Common myeloid progenitor, CD34-positive (primary cell): ENCODE measurements around the gene STOX2.

ENCODE experiments used
- CTCF ChIA-PET: fragments of 350-600 bp; sonication (Branson Sonifier 250); formaldehyde crosslinking; loops from one replicate; lab custom pipeline; 2021; ENCODE audit warnings: antibody characterized with exemption; lab: Charles Lee
- POLR2A ChIA-PET: fragments of 350-600 bp; sonication (Branson Sonifier 250); formaldehyde crosslinking; loops from one replicate; lab custom pipeline; 2021; ENCODE audit warnings: antibody characterized with exemption; lab: Charles Lee
- DNase-seq, 3 donors: peaks; one replicate each; pipeline versions ENCODE4 v3.0.0 to v3.0.0-alpha.2; 2013
- H3K27ac ChIP-seq, 2 experiments: 1 replicate in 1 of 2; 2 replicates in 1 of 2; pipeline ENCODE4 v1.7.0; 2013; ENCODE audit warnings: inconsistent platforms in 2 of 2, low read length in 2 of 2, mild to moderate bottlenecking in 2 of 2, low read depth in 1 of 2, moderate library complexity in 1 of 2; ENCODE audit not compliant: severe bottlenecking in 2 of 2, insufficient read depth in 1 of 2, poor library complexity in 1 of 2
- H3K27me3 ChIP-seq, 5 experiments: replicated peaks in 2 of 5; 1 replicate in 3 of 5; 2 replicates in 2 of 5; pipeline versions ENCODE4 v1.6.1 to v1.7.0; 2013; ENCODE audit warnings: low read length in 4 of 5, mild to moderate bottlenecking in 2 of 5, moderate library complexity in 2 of 5, inconsistent platforms in 1 of 5; ENCODE audit not compliant: insufficient read depth in 5 of 5, control insufficient read depth in 4 of 5
- H3K36me3 ChIP-seq, 4 experiments: 1 replicate in 2 of 4; 2 replicates in 2 of 4; pipeline versions ENCODE4 v1.6.1 to v1.7.0; 2013; ENCODE audit warnings: low read length in 3 of 4, control low read depth in 1 of 4, mild to moderate bottlenecking in 1 of 4; ENCODE audit not compliant: control insufficient read depth in 4 of 4, insufficient read depth in 4 of 4
- H3K4me1 ChIP-seq, 4 experiments: 1 replicate in 3 of 4; 2 replicates in 1 of 4; pipeline versions ENCODE4 v1.6.1 to v1.7.1; 2013; ENCODE audit warnings: low read length in 3 of 4, mild to moderate bottlenecking in 3 of 4, control low read depth in 1 of 4, inconsistent platforms in 1 of 4, moderate library complexity in 1 of 4; ENCODE audit not compliant: control insufficient read depth in 4 of 4, insufficient read depth in 4 of 4; ENCODE audit errors: control extremely low read depth in 1 of 4
- H3K4me3 ChIP-seq, 7 experiments: 1 replicate in 4 of 7; 2 replicates in 3 of 7; pipeline versions ENCODE4 v1.5.1 to v1.7.0; 2013; ENCODE audit warnings: mild to moderate bottlenecking in 7 of 7, low read length in 6 of 7, moderate library complexity in 6 of 7, inconsistent platforms in 2 of 7, low read depth in 2 of 7, control low read depth in 1 of 7; ENCODE audit not compliant: insufficient read depth in 4 of 7, control insufficient read depth in 1 of 7; ENCODE audit errors: extremely low read depth in 1 of 7
- H3K9me3 ChIP-seq, 5 experiments: 1 replicate in 4 of 5; 2 replicates in 1 of 5; pipeline versions ENCODE4 v1.6.1 to v1.7.1; 2013; ENCODE audit warnings: low read length in 4 of 5, mild to moderate bottlenecking in 2 of 5, inconsistent platforms in 1 of 5, low read depth in 1 of 5, moderate library complexity in 1 of 5; ENCODE audit not compliant: control insufficient read depth in 4 of 5, insufficient read depth in 2 of 5; ENCODE audit errors: control extremely low read depth in 1 of 5
- WGBS: methylation state at CpG from one replicate; pipeline ENCODE4 v1.1.5; 2013; ENCODE audit not compliant: insufficient coverage; 5-methylcytosine and 5-hydroxymethylcytosine counted together

Gene STOX2

GRCh38 chr4:184052616-184053015, 147.5 kb downstream of the STOX2 start:
- CTCF ChIA-PET: interaction anchor here (0.7 to 1.2 kb wide), 2 partner anchors 23 to 43 kb away, joined by 3 read pairs; no protein-coding TSS in a partner anchor
- H3K27ac ChIP-seq: no peak overlapping the region

GRCh38 chr4:184053434-184053833, 148.3 kb downstream of the STOX2 start:
- no peak overlapping the region for H3K27ac ChIP-seq
- CTCF ChIA-PET: no interaction called here
- POLR2A ChIA-PET: no interaction called here

More at GRCh38 chr4:184052616-184053015, 147.5 kb downstream of the STOX2 start:
- Histone ChIP-seq H3K9me3 (peaks cover 0 to 6% (median 1%) of the 10 kb centered on the region in 5 experiments), H3K27me3 (no peaks in the 10 kb centered on the region), H3K4me3 (no peak overlapping the region), H3K36me3 (no peaks in the 10 kb centered on the region), H3K4me1 (no peaks in the 10 kb centered on the region)
- POLR2A ChIA-PET: no interaction called here
- WGBS: 93% methylated on average over 2 of the region's 2 CpGs
- DNase-seq: no peak

DNA sequence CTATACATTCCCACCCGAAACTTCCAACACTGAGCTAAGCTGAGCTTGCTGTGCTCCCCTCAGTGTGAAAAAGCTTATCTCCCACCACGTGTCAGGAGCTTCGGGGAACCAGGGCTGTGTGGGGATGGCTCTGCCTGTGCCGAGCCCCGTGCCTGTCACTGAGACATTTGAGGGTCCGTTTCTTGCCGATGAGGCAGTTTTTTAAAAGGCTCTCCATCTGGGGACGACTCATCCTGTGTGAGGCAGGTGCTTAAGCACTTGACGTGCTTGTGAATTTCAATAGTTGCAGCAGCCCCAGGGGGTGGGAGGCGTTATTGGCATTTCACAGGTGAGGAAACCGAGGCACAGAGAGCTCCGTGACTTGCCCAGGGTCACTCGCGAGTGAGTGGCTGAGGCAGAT, 151.8 kb downstream of the STOX2 start:
- Histone ChIP-seq H3K4me1 (no peaks in the 10 kb centered on the region), H3K27ac (no peak overlapping the region), H3K36me3 (no peaks in the 10 kb centered on the region), H3K9me3 (no peaks in the 10 kb centered on the region), H3K4me3 (no peak overlapping the region), H3K27me3 (no peaks in the 10 kb centered on the region)
- ChIA-PET POLR2A (no interaction called here), CTCF (interaction anchor here (1.1 kb wide), 1 partner anchor 9 kb away, joined by 3 read pairs; no protein-coding TSS in a partner anchor)
- 88% methylated on average over 10 of the region's 14 CpGs for WGBS
- no peak for DNase-seq

More at GRCh38 chr4:184053434-184053833, 148.3 kb downstream of the STOX2 start:
- Histone ChIP-seq H3K36me3 (no peaks in the 10 kb centered on the region), H3K27me3 (no peaks in the 10 kb centered on the region), H3K4me1 (no peaks in the 10 kb centered on the region), H3K9me3 (peaks cover 0 to 6% (median 0%) of the 10 kb centered on the region in 5 experiments), H3K4me3 (no peak overlapping the region)
- DNase-seq: no peak
- 98% methylated on average over 4 of the region's 5 CpGs for WGBS

DNA sequence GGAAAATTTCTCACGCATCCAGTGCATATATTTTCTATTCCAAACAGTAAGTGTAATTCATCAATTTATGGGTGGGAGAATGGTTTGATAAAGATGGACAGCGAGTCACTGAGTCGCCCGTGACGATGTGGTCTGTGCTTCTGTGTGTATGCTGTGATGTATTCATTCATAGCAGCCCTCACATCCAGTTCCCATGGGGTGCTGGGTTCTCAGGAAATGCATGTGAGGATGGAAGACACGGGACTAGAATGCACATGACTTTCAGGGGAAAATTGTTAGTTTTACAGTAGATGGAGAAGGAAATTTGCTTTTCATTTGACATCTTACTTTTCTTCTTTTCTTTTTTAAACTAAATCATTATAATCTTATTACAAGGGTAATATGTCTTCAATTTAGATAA, 152.9 kb downstream of the STOX2 start:
- H3K4me1 ChIP-seq: no peaks in the 10 kb centered on the region
- no peaks in the 10 kb centered on the region for H3K9me3 ChIP-seq
- H3K4me3 ChIP-seq: no peak overlapping the region
- ChIA-PET POLR2A (no interaction called here), CTCF (interaction anchor here (1.1 kb wide), 1 partner anchor 8 kb away, joined by 3 read pairs; no protein-coding TSS in a partner anchor)
- H3K36me3 ChIP-seq: no peaks in the 10 kb centered on the region
- no peak overlapping the region for H3K27ac ChIP-seq
- no peaks in the 10 kb centered on the region for H3K27me3 ChIP-seq
- no peak for DNase-seq
- no CpG with 5 or more reads among the region's 6 CpGs for WGBS

DNA sequence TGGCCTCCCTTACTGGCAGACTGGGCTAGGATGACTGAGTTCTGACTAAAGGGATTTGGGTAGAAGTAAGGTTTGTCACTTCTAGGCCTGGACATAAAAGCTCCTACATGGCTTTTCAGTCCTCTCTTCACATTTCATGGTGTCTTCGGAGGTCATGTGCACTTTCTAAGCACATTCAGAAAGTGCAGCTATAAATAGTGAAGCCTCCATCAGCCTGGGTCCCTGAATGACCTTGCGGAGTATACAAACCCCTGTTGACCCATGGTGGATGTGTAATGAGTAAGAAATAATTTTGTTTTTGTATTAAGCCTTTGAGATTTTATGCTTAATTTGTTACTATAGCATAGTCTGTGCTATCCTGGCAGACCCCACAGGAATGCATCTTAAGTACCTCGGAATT, 154.0 kb downstream of the STOX2 start:
- CTCF ChIA-PET: no interaction called here
- no peaks in the 10 kb centered on the region for H3K27me3 ChIP-seq
- H3K27ac ChIP-seq: no peak overlapping the region
- no peaks in the 10 kb centered on the region for H3K36me3 ChIP-seq
- no peaks in the 10 kb centered on the region for H3K4me1 ChIP-seq
- no peaks in the 10 kb centered on the region for H3K9me3 ChIP-seq
- 100% methylated on average over 3 of the region's 3 CpGs for WGBS
- H3K4me3 ChIP-seq: no peak overlapping the region
- no peak for DNase-seq
- POLR2A ChIA-PET: no interaction called here

GRCh38 chr4:184061582-184061981, 156.5 kb downstream of the STOX2 start:
- CTCF ChIA-PET: no interaction called here
- 97% methylated on average over 4 of the region's 7 CpGs for WGBS
- Histone ChIP-seq H3K27me3 (peaks cover 0 to 3% (median 0%) of the 10 kb centered on the region in 5 experiments), H3K36me3 (no peaks in the 10 kb centered on the region), H3K4me3 (no peak overlapping the region), H3K9me3 (no peaks in the 10 kb centered on the region), H3K27ac (no peak overlapping the region), H3K4me1 (no peaks in the 10 kb centered on the region)
- no peak for DNase-seq
- POLR2A ChIA-PET: no interaction called here

DNA sequence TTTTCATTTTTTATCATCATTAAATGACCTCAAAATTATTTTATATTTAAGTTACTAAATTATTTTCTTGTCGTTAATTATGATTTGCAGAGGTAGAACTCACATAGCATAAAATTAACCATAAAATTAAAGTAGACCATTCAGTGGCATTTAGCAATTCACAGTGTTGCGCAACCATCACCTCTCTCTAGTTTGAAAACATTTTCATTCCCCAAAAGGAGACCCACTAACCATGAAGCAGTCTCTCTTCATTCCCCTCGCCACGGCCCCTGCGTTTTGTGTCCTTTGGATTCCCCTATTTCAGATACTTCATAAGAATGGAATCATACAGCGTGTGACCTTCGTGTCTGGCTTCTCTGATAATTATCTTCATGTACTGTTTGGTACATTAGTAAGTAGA, 157.7 kb downstream of the STOX2 start:
- Histone ChIP-seq H3K27me3 (peaks cover 0 to 5% (median 0%) of the 10 kb centered on the region in 5 experiments), H3K36me3 (no peaks in the 10 kb centered on the region), H3K4me3 (no peak overlapping the region), H3K4me1 (peaks cover 0 to 4% (median 0%) of the 10 kb centered on the region in 4 experiments), H3K27ac (no peak overlapping the region), H3K9me3 (no peaks in the 10 kb centered on the region)
- DNase-seq: no peak
- WGBS: 100% methylated on average over 1 of the region's 7 CpGs
- POLR2A ChIA-PET: no interaction called here
- CTCF ChIA-PET: no interaction called here
